ENCODE results near the gene PNO1. TPM values are rescaled to one million over a fixed set of nuclear protein-coding genes. Genes with fewer than 3 reads are reported as not detected.
A peak's percentile ranks its signal among the peaks of the same experiment; 100 is the strongest.

Gene PNO1
- polyA plus RNA-seq, 1 donor (not counting 4 experiments of a cell fraction or from before 2014, with no cell fraction given): 22.5 TPM

GRCh38 chr2:68185541-68186164, 28.0 kb downstream of the PNO1 start:
- H3K4me1 ChIP-seq (ENCODE audit: control insufficient read depth, extremely low read depth, insufficient read depth, low read length): peaks cover 2% of the 10 kb centered on the region
- H3K36me3 ChIP-seq (ENCODE audit: control insufficient read depth in 2 of 2, extremely low read depth in 1 of 2, insufficient read depth in 2 of 2, low read length in 2 of 2): peaks cover 11 to 16% of the 10 kb centered on the region in 2 experiments

GRCh38 chr2:68187329-68187728, 29.6 kb downstream of the PNO1 start:
- H2AFZ ChIP-seq (ENCODE audit: control insufficient read depth, low read length): no peak overlapping the region
- DNase-seq (ENCODE audit: low read depth, low spot score) (no peak), FAIRE-seq (no peak)
- H3K9me3 ChIP-seq (ENCODE audit: control insufficient read depth, low read depth, low read length): no peaks in the 10 kb centered on the region
- TF ChIP-seq EZH2 (IDR thresholded peaks at IDR 0.05; ENCODE audit: low read length): no peak
- no peak for TF ChIP-seq CTCF (optimal IDR thresholded peaks at IDR 0.05 in 1 of 3, IDR thresholded peaks at IDR 0.05 in 1 of 3, conservative IDR thresholded peaks at IDR 0.05 in 1 of 3; ENCODE audit: extremely low read depth in 1 of 3, insufficient read depth in 2 of 3, low read length in 3 of 3)
- peaks cover 17% of the 10 kb centered on the region for H3K4me1 ChIP-seq (ENCODE audit: control insufficient read depth, extremely low read depth, insufficient read depth, low read length)
- H3K9me1 ChIP-seq (ENCODE audit: control insufficient read depth, extremely low read depth, insufficient read depth, low read length): no peaks in the 10 kb centered on the region
- no peak overlapping the region for H3K4me3 ChIP-seq (ENCODE audit: control insufficient read depth in 2 of 3, extremely low read depth in 1 of 3, insufficient read depth in 2 of 3, low read depth in 1 of 3, low read length in 3 of 3)
- H3K27ac ChIP-seq (ENCODE audit: control insufficient read depth, insufficient read depth, low read length): no peak overlapping the region
- H4K20me1 ChIP-seq (ENCODE audit: control insufficient read depth, extremely low read depth, insufficient read depth, low read length): peaks cover 4% of the 10 kb centered on the region
- no peak overlapping the region for H3K9ac ChIP-seq (ENCODE audit: control insufficient read depth, extremely low read depth, insufficient read depth, low read length)
- H3K36me3 ChIP-seq (ENCODE audit: control insufficient read depth in 2 of 2, extremely low read depth in 1 of 2, insufficient read depth in 2 of 2, low read length in 2 of 2): peaks cover 11% of the 10 kb centered on the region in 2 experiments
- H3K27me3 ChIP-seq (ENCODE audit: control insufficient read depth, extremely low read depth, insufficient read depth, low read length): no peaks in the 10 kb centered on the region
- dilution Hi-C loops (cut with MboI; ENCODE audit: extremely low pct_ligation_motif_present, low sequenced_read_pairs): no loop called here
- H3K79me2 ChIP-seq (ENCODE audit: control insufficient read depth, insufficient read depth, low read length): peaks cover 46% of the 10 kb centered on the region
- no peak overlapping the region for H3K4me2 ChIP-seq (ENCODE audit: control insufficient read depth, extremely low read depth, insufficient read depth, low read depth, low read length)

More at GRCh38 chr2:68185541-68186164, 28.0 kb downstream of the PNO1 start:
- FAIRE-seq: peak; percentile 20
- Histone ChIP-seq H4K20me1 (ENCODE audit: control insufficient read depth, extremely low read depth, insufficient read depth, low read length) (peaks cover 4% of the 10 kb centered on the region), H2AFZ (ENCODE audit: control insufficient read depth, low read length) (no peak overlapping the region), H3K4me2 (ENCODE audit: control insufficient read depth, extremely low read depth, insufficient read depth, low read depth, low read length) (no peak overlapping the region), H3K4me3 (ENCODE audit: control insufficient read depth in 2 of 3, extremely low read depth in 1 of 3, insufficient read depth in 2 of 3, low read depth in 1 of 3, low read length in 3 of 3) (no peak overlapping the region), H3K27ac (ENCODE audit: control insufficient read depth, insufficient read depth, low read length) (no peak overlapping the region), H3K9ac (ENCODE audit: control insufficient read depth, extremely low read depth, insufficient read depth, low read length) (no peak overlapping the region), H3K9me1 (ENCODE audit: control insufficient read depth, extremely low read depth, insufficient read depth, low read length) (no peaks in the 10 kb centered on the region), H3K27me3 (ENCODE audit: control insufficient read depth, extremely low read depth, insufficient read depth, low read length) (no peaks in the 10 kb centered on the region), H3K9me3 (ENCODE audit: control insufficient read depth, low read depth, low read length) (no peaks in the 10 kb centered on the region), H3K79me2 (ENCODE audit: control insufficient read depth, insufficient read depth, low read length) (peaks cover 30% of the 10 kb centered on the region)
- peak; percentile 73 to 76 (median 76) for TF ChIP-seq CTCF (optimal IDR thresholded peaks at IDR 0.05 in 1 of 3, IDR thresholded peaks at IDR 0.05 in 1 of 3, conservative IDR thresholded peaks at IDR 0.05 in 1 of 3; ENCODE audit: extremely low read depth in 1 of 3, insufficient read depth in 2 of 3, low read length in 3 of 3)
- no peak for TF ChIP-seq EZH2 (IDR thresholded peaks at IDR 0.05; ENCODE audit: low read length)
- dilution Hi-C loops (cut with MboI; ENCODE audit: extremely low pct_ligation_motif_present, low sequenced_read_pairs): no loop called here
- DNase-seq (ENCODE audit: low read depth, low spot score): no peak
